Amniotic stem cell (primary cell): ENCODE measurements around the gene ICAM2.

ENCODE experiments used
- DNase-seq: peaks from one replicate; lab custom pipeline; 2025; lab: John Stamatoyannopoulos, UW

Gene ICAM2

DNA sequence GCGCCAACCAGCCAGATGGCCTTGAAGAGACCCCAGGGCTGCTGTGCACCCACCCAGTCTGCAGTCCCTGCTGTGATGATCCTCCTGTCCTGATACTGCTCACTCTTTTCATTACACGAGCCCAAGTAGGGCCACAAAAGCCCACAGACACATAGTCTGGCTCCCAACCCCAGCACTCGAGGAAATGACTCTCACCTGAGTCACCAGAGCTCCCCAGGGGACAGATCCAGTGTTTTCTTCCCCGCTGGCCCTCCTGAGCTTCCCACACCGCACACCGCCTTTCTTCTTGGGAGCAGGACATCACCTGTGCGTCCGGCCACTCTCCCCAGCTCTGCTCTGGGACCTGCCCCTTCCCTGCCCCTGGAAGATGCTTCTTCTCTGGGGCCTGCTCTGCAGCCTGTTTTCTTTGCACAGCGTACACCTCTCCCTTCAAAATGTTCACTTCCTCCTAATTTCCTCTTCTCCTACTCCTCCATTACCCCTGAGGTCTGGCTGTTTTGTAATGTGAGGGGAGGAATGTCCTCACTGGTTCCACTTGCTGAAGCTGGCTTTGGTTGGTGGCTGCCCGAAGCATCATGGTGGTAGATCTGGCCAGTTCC is 45.7 kb downstream of the ICAM2 start:
- no peak for DNase-seq

GRCh38 chr17:63973930-63974593 is 46.4 kb downstream of the ICAM2 start:
- DNase-seq = no peak

GRCh38 chr17:63973247-63973646 is 47.2 kb downstream of the ICAM2 start:
- no peak for DNase-seq

DNA sequence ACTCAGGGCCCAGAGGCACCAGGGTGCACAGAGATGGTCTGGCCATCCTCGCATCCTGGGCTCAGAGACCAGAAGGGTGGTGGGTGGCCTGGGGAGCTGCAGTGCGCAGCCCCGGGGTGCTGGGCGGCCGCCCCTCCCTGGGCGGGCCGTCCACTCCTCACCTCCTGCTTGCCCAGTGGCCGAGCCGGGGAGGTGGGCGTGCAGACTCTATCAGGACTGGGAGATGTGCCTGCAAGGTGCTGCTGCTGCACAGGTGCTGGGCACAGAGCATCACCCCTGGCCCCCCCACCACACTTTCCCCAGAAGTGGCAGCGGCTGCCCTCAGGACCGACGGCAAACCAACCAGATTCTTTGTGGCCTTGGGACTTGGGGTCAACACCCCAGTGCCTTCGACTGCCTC is 47.6 kb downstream of the ICAM2 start, which contains the start of gene SCN4A:
SCN4A (minus strand) TSS at position 123 of the 400 bp plus-strand sequence; CDS start at position 46, 77 bp downstream.
- DNase-seq = no peak

- DNase-seq = no peak
Observed at GRCh38 chr17:63969278-63969677, 51.2 kb downstream of the ICAM2 start.

DNA sequence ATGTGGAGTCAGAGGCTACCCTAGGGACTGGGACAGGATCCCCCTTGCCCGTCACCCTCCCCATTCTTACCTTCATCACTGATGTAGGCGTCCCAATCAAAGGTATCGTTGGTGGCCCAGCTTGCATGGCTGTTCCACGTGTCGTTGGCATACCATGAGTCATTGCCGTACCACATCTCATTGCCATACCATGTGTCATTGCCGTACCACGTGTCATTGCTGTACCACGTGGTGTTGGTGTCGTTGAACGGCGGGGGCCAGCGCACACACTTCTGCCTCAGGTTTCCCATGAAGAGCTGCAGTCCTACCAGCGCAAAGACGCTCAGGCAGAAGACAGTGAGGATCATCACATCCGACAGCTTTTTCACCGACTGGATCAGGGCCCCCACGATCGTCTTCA is 52.5 kb downstream of the ICAM2 start:
- DNase-seq = no peak

- no peak for DNase-seq
Observed at GRCh38 chr17:63966646-63967264, 53.7 kb downstream of the ICAM2 start.

DNA sequence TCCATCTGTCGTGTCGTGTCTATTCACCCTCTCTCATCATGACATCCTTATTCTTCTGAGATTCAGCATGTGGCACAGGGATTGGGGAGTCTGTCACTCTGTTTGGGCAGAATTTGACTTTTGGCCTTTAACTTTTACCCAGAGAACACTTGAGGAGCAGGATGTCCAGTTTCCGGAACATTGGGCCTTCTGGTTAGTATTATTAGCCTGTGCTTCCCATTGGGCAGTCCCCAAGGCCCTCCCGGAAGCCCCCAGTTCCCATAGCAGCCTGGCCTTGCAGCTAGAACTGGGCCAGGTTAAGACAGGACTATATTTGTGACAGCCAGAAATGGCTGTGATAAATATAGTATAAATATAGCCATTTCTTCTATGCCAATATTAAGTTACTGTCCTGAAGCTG is 57.3 kb downstream of the ICAM2 start:
- DNase-seq = no peak

DNA sequence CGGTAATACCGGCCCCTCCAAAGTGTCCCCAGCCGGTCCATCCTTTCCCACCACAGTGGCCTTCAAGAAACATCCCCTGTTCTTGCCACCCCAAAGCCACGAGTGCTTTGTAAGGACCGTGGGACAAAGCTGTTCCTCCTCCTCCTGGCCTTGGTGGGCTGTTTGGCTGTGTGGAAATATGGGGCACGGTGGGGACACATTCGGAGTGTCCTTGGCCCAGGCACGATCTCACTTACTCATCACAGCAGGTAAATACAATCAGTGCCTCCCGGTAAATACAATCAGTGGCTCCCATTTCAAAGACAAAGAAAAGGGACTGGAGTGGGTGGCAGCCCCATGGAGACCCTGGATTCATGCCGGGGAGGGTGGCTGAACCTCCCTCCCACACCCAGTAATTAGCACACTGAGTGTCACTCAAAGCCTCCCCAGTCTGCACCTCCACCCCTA is 58.1 kb downstream of the ICAM2 start:
- DNase-seq = no peak

- DNase-seq = no peak
Observed at GRCh38 chr17:63961355-63962212, 58.8 kb downstream of the ICAM2 start.

DNA sequence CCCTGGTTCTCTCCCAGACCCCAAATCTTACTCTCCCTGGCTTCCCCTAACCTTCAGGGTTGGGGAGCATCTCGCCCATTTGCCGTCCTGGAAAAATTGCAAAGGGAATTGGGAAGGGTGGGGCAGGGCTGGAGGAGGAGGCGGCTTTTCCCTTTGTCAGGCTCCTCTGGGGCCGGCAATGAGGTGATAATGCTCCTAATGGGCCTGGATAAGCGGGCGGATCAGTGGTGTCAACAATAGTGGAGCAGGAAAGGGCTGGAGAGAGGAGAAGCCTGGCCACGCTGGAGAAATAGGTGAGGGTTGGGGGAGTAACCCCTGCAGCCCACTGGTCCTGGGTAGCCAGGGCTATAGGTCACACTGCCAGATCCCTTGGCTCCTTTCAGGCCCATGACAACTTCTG is 60.0 kb downstream of the ICAM2 start:
- DNase-seq = no peak

- no peak for DNase-seq
Observed at GRCh38 chr17:63960006-63960405, 60.4 kb downstream of the ICAM2 start.

- no peak for DNase-seq
Observed at GRCh38 chr17:63956296-63956920, 64.0 kb downstream of the ICAM2 start.

- no peak for DNase-seq
Observed at GRCh38 chr17:63955791-63956190, 64.6 kb downstream of the ICAM2 start.

- no peak for DNase-seq
Observed at GRCh38 chr17:63955232-63955631, 65.2 kb downstream of the ICAM2 start.

- no peak for DNase-seq
Observed at GRCh38 chr17:63954402-63955063, 65.9 kb downstream of the ICAM2 start.
